Measurements from ENCODE around the gene MRPS16.

DNA sequence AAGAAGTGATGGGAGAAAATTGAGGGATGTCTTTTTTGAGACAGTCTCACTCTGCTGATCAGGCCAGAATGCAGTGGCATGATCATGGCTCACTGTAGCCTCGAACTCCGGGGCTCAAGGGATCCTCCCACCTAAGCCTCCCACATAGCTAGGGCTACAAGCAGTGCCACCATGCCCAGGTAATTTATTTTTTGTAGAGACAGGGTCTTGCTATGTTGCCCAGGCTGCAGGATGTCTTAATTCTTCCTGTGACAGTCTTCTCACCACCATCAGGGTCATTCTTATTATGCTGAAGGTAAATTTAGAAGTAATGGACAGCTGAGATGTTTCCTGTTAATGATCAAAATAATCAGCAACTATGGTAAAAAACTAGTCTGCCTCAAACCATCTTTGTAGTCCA lies 12.5 kb downstream of the MRPS16 start:
- TF ChIP-seq, protein P1, sequence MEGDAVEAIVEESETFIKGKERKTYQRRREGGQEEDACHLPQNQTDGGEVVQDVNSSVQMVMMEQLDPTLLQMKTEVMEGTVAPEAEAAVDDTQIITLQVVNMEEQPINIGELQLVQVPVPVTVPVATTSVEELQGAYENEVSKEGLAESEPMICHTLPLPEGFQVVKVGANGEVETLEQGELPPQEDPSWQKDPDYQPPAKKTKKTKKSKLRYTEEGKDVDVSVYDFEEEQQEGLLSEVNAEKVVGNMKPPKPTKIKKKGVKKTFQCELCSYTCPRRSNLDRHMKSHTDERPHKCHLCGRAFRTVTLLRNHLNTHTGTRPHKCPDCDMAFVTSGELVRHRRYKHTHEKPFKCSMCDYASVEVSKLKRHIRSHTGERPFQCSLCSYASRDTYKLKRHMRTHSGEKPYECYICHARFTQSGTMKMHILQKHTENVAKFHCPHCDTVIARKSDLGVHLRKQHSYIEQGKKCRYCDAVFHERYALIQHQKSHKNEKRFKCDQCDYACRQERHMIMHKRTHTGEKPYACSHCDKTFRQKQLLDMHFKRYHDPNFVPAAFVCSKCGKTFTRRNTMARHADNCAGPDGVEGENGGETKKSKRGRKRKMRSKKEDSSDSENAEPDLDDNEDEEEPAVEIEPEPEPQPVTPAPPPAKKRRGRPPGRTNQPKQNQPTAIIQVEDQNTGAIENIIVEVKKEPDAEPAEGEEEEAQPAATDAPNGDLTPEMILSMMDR (conservative IDR thresholded peaks at IDR 0.05): no peak
- no peak for TF ChIP-seq EZH2 (IDR thresholded peaks at IDR 0.05; ENCODE audit: low read depth)
